Midbrain (tissue), 1 donor: ENCODE measurements around the gene THOP1.
"Not testable (repeated sequence)": the region's sequence is repeated elsewhere in the genome, so short reads cannot be mapped to it uniquely, and the experiment has no call there.

Source experiments
- DNase-seq: peaks from one replicate; lab custom pipeline; 2025; lab: John Stamatoyannopoulos, UW

Gene THOP1

DNA sequence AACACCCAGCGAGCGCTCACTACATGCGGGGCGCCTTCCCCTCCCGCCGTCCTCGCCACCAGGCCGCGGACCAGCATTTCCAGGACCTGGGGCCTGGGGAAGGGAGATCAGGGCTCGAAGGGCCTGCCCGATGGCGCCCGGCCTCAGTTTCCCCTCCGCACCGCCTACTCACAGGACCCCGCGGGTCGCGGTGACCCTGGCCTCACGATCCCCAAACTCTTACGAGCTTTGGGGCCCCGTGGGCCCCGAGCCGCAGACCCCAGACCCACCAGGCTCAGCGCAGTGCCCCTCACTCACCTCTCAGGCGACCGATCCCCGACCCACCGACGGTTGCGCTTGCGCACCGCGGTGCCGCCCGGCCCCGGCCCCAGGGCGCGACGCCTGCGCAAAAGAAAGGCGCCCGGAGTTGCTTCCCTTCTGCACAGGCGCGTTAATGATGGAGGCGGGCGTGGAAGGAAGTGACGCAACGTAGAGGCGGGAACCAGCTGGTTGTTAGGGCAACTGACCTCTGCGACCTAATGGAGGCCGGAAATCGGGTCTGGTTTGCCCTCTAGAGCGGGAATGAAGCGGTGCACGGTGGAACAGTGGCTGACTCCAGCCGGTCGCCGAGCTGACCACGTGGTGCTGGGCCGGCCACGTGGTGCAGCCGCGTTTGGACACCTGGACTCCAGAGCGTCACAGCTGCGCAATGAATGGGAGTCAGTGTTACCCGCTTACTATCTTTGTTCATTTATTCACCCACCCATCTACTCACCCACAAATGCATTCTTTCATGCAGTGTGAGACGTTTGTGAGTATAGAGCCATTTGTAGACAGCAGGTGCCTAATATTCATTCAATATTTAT, 2.1 kb upstream of the THOP1 start, which contains the start of gene SGTA:
Gene SGTA (minus strand): TSS at position 338 of the 845 bp plus-strand sequence. CDS start 14,205 bp downstream, outside the sequence.
- peak; percentile 99 for DNase-seq

DNA sequence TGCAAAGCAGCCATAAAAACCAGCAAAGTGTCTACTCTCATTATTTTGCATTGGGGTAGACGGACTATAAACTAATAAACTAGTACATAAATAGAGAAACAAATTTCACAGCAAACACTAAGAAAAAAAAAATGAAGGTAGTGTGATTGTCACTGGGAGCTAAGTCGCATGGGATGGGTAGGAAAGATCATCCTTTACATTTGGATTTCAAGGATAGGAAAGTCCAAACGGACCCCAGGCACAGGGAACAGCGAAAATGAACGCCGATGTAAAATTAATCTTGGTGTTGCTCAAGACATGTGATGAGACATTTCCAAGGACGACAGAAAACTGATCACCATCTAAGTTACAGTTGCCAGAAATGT, 1.5 kb upstream of the THOP1 start:
- DNase-seq: no peak

DNA sequence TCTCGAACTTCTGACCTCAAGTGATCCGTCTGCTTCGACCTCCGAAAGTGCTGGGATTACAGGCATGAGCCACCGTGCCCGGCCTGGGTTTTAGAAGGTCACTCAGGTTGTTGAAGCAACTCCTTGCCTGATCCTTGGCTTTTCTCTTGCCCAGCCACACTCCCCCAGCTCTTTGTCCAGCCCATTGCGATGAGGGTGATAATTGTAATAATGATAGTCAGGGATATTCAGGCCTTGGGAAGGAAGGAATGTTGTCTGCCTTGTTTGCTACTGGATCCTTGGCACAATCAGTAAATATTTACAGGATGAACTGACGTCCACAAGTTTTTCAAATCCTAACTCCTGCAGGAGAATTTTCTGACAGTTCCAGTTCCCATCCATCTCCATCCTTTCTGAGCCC, 1.8 kb downstream of the THOP1 start:
- no peak for DNase-seq

DNA sequence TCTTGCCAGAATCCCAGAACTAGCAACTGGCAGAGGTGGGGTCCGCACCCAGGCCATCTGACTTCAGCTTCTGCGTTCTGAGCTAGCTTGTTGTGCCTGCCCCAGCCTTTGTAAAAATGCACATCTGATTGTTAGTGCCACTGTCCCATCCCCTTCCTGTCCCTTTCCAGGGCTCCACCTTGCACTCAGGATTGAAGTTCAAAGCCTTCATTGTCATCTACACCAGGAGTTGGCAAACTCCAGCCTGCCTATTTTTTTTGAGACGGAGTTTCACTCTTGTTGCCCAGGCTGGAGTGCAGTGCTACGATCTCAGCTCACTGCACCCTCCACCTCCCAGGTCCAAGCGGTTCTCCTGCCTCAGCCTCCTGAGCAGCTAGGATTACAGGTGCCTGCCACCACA, 2.9 kb downstream of the THOP1 start:
- DNase-seq: no peak

DNA sequence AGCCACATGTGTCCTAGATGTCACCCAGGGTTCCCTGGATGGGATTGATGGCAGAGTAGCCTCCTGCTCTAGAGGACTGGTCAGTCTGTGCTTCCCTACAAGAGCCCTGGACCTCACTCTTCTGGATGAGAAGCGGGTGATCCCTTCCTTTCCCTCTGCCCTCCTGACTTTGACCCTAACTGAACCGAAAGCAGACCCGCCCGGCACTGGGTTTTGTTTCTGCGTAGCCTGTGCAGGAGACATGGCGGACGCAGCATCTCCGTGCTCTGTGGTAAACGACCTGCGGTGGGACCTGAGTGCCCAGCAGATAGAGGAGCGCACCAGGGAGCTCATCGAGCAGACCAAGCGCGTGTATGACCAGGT, 4.9 kb downstream of the THOP1 start:
- no peak for DNase-seq

DNA sequence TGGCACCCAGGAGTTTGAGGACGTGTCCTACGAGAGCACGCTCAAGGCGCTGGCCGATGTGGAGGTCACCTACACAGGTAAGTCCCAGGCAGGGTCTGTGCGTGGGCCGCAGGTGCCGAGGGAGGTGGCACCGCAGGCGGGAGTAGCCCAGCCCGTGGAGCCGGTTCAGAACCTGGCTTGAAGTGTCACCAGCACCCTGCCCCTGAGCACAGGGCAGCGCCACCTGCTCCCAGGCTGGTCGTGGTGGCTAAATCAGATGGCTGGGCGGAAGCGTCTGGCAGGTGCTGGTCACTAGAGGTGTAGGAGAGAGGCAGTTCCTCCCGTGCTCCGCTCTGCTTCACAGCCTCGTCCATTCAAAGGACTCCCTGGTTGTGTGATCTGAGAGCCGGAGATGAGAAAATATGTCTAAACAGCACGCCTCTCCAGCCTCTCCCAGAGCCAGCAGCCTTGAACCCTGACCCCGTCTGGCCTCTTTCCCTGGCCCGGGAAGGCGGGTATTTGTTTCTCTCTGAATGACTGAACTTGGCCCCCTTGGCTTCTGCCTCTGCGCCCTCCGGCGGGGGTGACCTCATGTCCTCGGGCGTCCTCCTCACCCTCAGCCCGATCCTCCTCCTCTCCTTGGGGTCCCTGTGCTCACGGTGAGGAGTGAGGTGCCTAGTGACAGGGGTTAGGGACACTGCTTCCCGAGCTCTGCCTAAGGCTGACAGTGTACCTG, 5.4 kb downstream of the THOP1 start:
- DNase-seq: no peak

DNA sequence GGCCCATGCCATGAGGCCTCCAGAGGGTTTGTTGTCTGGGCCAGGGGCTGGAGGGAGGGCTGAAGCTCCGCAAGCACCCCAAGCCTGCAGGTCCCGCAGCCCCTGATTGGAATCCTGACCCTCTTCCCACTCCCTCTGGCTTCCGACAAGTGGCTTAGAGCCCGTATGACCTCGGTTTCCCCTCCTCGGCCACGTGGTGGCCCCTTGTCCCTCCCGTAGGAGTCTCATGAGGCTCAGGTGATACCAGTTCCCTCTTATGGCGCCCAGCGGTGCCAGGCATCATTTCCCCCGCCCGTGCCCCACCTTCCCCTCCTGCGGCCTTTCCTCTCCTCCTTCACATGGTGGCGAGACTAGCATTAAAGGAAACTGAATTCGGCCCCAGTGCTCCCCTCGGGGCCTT, 6.1 kb downstream of the THOP1 start:
- no peak for DNase-seq

DNA sequence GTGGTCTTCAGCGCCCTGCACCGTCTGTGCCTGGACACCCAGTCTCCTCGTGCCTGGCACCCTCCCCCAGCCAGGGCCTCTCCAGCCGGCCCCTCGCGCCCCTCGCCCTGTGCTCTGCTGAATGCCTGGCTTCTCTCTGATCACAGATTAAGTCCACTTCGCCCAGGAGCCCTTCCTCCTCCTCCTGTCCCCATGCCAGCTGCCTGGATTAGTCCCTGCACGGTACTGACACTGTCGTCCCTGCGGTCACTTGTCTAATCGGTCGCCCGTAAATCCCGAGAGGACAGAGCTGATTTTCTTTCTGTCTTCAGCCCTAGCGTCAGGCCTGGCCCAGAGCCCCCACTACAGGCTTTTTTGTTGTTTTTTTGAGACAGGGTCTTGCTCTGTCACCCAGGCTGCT, 6.6 kb downstream of the THOP1 start:
- DNase-seq: no peak

DNA sequence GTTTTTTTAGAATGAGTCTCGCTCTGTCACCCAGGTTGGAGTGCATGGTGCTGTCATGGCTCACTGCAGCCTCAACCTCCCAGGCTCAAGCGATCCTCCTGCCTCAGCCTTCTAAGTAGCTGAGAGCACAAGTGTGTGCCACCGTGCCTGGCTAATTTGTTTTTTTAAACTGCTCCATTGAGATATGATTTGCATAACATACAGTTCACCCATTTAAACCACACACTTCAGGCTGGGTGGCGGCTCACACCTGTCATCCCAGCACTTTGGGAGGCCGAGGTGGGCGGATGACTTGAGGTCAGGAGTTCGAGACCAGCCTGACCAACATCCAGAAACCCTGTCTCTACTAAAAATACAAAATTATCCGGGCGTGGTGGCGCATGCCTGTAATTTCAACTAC, 7.4 kb downstream of the THOP1 start:
- not testable (repeated sequence) for DNase-seq

DNA sequence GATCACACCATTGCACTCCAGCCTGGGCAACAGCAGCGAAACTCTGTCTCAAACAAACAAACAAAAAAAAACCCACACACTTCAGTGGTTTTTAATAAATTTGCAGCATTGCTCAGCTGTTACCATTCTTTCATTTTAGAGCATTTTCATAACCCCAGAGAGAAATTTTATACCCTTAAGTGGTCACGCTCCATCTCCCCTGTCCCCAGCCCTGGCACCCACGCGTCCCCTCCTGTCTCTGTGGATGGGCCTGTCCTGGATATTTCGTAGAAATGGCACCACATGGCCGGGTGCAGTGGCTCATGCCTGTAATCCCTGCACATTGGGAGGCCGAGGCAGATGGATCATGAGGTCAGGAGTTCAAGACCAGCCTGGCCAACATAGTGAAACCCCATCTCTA, 7.8 kb downstream of the THOP1 start:
- no peak for DNase-seq

DNA sequence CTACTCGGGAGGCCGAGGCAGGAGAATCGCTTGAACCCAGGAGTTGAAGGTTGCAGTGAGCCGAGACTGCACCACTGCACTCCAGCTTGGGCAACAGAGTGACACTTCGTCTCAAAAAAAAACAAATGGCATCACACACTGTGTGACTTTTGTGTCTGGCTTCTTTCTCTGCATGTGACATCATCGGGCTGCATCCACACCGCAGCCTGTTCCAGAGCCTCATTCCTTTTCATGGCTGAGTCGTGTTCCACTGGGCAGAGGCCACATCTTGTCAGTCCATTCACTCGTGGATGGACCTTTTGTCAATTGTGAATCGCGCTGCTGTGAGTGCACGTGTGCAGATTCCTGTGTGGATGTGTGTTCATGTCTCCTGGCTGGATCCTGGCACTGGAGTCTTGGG, 8.3 kb downstream of the THOP1 start:
- no peak for DNase-seq

DNA sequence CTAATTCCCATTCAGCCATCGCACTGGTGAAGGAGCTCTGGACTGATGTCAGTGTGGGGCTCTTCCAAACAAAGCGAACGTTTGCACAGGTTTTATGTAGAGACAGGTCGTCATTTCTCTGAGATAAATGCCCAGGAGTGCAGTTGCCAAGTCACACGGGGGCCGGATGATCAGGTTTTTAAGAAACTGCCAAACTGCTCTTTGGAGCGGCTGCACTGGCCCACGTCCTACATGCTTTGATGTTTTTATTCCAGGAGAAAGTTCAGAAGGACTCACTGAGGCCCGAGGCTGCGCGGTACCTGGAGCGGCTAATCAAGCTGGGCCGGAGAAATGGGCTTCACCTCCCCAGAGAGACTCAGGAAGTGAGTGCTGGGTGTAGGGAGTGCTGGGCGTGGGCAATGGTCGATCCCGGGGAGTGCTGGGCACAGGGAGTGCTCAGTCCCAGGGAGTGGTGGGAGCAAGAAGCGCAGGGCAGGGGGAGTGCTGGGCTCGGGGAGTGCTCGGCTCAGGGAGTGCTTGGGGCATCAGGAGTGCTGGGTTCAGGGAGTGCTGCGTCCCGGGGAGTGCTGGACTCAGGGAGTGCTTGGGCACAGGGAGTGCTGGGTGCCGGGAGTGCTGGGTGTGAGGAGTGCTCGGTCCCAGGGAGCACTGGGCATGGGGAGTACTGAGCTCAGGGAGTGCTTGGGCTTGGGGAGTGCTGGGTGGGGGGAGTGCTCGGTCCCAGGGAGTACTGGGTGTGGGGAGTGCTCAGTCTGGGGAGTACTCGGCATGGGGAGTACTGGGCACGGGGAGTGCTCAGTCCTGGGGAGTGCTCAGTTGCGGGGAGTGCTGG, 10.7 kb downstream of the THOP1 start:
- no peak for DNase-seq

DNA sequence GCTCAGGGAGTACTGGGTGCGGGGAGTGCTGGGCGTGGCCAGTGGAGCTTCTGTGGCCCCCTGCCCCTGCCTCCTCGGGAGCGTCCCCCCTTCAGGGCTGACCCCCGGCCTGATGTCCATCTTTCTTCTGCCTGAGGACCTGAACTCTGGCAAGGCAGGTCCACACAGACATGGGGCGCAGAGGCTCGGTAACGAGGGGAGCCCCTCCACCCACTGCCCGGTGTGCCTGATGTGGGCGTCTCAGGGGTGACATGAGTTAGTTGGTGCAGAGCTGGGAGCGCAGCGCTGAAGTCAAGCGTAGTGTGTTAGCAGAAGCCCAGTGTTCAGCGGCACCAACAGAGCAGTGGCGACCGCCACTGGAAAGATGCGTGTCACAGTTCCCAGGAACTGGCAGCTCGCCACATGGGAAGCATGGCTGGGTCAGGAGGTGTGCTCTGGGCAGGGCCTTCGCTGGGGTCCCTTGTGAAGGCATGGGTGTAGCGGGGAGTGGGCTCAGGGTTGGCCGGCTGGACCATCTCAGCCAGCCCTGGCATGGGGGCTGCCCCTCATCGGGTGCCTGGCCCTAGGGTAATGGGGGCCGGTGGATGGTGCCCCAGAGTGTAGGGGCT, 11.5 kb downstream of the THOP1 start:
- DNase-seq: no peak

DNA sequence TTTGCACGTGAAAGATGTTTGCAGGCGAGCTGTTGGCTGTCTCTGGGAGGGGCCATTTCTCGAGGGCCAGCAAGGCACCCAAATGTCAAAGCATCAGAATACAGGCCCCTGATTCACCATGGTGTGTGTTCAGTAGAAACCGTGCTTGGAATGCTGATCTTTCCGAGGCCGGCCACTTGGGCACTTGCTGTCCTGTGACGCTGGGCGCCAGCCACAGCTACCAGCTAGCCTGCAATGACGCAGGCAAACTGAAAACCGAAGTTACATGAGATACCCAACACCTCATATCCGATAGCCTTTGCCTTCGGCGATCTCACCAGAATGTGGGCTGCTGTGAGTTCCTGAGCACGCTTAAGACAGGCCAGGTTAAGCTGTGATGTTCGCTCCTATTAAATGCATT, 12.0 kb downstream of the THOP1 start:
- no peak for DNase-seq

DNA sequence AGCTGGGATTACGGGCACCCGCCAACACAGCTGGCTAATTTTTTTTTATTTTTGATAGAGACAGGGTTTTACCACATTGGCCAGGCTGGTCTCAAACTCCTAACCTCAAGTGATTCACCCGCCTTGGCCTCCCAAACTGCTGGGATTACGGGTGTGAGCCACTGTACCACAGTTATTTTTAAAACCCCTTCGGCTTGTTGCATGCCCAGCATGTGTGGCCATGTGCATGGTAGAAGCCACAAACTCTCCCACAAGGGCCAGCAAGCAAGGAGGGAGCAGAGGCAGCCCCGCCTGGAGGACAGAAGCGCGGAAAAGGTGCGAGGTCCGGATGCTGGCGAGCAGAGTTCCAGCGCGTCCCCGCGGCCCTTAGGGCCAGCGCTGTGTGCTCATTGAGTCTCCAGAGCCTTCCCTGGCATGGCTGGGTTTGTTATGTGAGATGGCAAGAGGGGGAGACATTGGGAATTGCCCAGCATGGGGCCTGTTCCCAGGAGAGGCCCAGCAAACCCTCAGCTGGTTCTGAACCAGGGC, 12.9 kb downstream of the THOP1 start:
- DNase-seq: no peak

DNA sequence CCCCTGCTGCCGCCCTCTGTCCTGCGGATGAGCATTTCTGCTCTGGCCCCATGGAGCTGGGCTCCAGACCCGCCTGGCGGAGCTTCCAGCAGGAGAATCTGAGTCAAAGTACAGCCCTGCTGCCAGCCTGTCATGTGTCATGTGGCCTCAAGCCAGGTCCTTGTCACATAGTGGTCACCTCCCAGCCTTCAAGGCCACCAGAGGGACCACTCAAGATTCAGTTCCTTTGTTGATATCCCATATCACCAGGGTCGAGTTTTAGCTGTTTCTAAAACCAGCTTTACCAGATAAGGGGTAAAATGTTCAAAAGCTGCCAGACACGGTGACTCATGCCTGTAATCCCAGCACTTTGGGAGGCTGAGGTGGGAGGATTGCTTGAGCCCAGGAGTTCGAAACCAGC, 13.4 kb downstream of the THOP1 start:
- no peak for DNase-seq

DNA sequence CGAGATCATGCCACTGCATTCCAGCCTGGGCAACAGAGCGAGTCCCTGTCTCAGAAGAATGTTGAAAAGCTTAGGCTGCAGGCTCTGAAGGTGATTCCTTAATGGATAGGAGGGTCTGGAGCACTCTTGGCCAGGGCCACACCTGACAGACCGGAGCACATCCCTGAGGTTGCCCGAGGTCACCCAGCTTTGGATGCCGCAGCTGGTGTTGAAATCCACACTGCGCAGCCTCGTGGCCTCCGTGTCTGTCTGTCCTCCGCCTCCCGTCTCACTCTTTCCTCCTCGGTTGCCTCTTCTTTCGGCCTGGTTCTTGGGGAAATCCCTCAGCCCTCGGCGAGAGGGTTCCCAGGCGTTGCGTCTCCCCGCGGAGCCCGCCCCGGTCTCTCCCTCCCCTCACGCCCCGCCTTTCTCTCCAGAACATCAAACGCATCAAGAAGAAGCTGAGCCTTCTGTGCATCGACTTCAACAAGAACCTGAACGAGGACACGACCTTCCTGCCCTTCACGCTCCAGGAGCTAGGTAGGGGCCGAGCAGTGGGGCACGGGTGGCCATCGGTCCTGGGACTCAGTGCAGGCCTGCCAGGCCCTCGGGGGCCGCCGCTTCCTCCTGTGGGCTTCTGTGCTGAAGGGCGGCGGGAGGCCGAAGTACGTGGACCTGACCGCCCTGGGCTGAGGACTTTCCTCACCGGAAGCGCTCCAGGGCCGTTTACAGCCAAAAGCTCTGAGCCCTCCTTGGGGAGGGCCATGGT, 14.1 kb downstream of the THOP1 start:
- no peak for DNase-seq

DNA sequence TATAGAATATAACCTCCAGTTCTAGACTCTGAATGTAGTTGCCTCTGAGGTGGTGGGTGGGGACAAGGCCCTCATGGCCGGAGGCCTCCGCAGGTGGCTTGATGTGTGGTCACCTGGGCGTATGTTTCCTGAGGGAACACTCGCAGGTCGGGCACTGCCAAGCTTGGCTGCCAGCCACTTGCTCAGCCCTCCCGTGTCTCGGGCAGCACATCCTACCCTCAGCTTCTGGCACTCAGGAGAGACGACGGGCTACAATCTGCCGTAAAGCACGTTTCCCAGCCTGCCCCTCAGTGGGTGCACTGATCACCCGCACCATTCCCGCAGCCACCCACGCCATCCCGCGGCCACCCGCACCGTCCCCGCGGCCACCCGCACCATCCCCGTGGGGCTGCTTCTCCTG, 15.2 kb downstream of the THOP1 start:
- DNase-seq: no peak

DNA sequence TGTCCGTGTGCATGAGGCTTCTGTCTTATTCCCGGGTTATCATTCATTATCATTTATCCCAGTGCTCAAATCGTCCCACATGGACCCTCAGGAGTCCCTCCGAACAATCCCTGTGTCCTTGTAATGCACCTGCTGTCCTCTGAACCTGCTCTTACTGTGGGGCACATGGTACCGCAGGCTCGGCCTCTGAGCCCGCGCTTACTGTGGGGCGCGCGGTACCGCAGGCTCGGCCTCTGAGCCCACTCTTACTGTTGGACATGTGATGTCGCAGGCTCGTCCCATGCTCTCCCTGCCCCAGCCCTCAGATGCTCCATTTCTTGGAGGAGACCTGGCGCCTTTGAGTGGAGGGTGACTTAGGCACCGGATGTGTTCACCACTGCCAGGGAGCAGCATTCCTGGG, 17.5 kb downstream of the THOP1 start:
- DNase-seq: no peak

DNA sequence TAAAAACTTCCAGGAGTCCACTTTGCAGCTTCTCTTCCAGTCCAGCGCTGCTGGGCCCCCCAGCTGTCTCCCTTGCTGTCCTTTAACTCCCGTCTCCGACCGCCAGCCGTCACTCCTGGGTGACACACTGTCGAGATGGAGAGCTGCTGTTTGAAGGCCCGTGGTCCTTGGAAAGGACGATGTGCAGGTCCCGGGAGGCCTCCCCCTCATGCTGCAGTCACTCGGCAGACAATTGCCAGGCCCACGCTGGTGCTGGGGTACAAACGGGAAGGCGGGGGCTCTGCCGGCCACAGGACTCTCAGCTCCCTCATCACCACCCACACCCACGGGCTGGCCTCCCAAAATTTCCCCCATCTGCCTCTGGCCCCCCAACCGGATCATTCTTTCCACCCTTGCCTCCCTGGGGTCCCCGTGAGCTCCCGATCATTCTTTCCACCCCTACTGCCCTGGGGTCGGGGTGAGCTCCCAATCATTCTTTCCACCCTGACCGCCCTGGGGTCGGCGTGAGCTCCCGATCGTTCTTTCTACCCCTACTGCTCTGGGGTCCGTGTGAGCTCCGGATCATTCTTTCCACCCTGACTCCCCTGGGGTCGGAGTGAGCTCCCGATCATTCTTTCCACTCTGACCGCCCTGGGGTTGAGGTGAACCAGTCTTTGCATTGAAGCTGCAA, 18.3 kb downstream of the THOP1 start:
- DNase-seq: no peak
